AG04449 (cell line): ENCODE measurements around the gene GPC5.

Experiments
- CTCF ChIA-PET: fragments of 350-600 bp; formaldehyde crosslinking; extraction: SDS; loops from one replicate; lab custom pipeline; 2021; ENCODE audit warnings: antibody characterized with exemption; lab: Yijun Ruan, JAX
- POLR2A ChIA-PET: fragments of 400-600, 350-600 bp; formaldehyde crosslinking; extraction: SDS; loops from one replicate; lab custom pipeline; 2020; ENCODE audit warnings: antibody characterized with exemption, inconsistent platforms; lab: Yijun Ruan, JAX
- DNase-seq: peaks from one replicate; pipeline ENCODE4 v3.0.0-alpha.2; 2010; ENCODE audit warnings: low read depth, low spot score
- H3K4me3 ChIP-seq: 2 replicates; pipeline ENCODE4 v1.5.1; 2011; ENCODE audit warnings: low read depth, mild to moderate bottlenecking, control low read depth, low read length
- TF ChIP-seq, protein P1 (sequence below): IDR thresholded peaks from one replicate; pipeline ENCODE4 v1.5.1; 2011; ENCODE audit warnings: mild to moderate bottlenecking, moderate library complexity, low read length, control low read depth, inconsistent platforms; ENCODE audit not compliant: insufficient read depth; ENCODE audit errors: missing control alignments

The GPC5 gene

DNA sequence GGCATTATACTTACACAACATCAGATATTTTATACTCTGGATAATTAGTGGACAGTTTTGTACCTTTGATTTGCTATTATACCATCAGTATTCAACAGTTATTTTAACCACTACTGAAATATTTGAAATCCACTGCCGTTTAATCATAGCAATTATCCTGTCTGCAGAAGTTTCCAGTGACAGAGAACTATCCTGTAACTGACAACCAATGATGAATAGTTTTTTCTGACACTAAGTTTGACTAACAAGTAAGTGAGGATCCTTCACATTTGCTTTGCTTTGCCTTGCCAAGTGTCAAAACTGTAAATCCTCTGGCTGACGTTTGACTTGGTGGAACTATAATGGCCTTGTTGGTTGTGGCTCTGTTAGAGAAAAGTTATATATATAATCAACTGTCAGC, 410.7 kb downstream of the GPC5 start:
- TF ChIP-seq, protein P1, sequence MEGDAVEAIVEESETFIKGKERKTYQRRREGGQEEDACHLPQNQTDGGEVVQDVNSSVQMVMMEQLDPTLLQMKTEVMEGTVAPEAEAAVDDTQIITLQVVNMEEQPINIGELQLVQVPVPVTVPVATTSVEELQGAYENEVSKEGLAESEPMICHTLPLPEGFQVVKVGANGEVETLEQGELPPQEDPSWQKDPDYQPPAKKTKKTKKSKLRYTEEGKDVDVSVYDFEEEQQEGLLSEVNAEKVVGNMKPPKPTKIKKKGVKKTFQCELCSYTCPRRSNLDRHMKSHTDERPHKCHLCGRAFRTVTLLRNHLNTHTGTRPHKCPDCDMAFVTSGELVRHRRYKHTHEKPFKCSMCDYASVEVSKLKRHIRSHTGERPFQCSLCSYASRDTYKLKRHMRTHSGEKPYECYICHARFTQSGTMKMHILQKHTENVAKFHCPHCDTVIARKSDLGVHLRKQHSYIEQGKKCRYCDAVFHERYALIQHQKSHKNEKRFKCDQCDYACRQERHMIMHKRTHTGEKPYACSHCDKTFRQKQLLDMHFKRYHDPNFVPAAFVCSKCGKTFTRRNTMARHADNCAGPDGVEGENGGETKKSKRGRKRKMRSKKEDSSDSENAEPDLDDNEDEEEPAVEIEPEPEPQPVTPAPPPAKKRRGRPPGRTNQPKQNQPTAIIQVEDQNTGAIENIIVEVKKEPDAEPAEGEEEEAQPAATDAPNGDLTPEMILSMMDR = no peak
- POLR2A ChIA-PET = no interaction called here
- no peak overlapping the region for H3K4me3 ChIP-seq
- no peak for DNase-seq
- CTCF ChIA-PET = no interaction called here

- no peak overlapping the region for H3K4me3 ChIP-seq
- TF ChIP-seq, protein P1 = no peak
- ChIA-PET POLR2A (no interaction called here), CTCF (no interaction called here)
- no peak for DNase-seq
Measured at GRCh38 chr13:91813253-91813652, 414.8 kb downstream of the GPC5 start.

DNA sequence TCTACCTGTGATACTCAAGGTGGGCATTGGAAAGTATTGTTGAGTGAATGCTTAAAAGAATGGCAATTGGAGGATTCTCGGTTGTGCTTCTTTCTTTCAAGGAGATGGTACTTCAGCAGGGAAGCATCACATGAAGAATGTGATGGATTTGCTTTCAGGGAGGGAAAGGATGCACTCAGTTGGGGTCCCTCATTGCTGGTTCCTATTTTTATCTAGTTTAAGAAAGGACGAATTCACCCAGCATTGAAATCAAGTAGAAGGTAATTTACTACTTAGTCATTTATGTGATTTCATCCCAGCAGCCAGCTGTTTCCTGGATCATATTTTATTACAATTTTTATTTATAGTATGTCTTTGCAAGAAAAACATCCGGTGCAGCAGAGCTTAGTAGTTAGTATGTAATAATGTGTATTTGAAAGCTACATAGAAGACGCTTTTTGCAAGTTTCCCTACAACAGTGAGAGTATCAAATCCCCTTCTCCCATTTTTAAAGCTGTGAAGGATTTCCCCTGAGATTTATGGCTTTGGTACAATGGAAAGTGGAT, 417.9 kb downstream of the GPC5 start:
- TF ChIP-seq, protein P1 = no peak
- ChIA-PET POLR2A (no interaction called here), CTCF (no interaction called here)
- H3K4me3 ChIP-seq = no peak overlapping the region
- DNase-seq = no peak

- POLR2A ChIA-PET = no interaction called here
Measured at GRCh38 chr13:91817250-91817649, 418.8 kb downstream of the GPC5 start.

DNA sequence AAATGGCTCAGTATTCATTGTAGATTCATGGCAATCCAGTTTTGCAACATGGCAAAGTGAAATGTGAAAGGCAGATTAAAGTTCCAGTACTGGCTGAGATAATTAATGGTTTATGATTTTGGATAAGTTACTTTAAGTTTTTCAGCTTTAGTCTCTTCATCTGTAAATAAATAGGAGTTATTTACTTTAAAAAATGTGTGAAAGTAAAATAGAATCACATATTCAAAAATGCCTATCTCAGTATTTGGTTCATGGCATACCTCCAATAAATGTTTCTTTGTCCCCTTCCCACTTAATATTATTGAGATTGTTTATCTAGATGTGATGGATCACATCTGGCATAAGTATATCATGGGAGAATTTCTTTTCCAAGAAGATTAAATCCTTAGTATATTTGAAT, 426.0 kb downstream of the GPC5 start:
- H3K4me3 ChIP-seq = no peak overlapping the region
- DNase-seq = no peak
- TF ChIP-seq, protein P1 = no peak
- ChIA-PET CTCF (no interaction called here), POLR2A (no interaction called here)

More at GRCh38 chr13:91817250-91817649, 418.8 kb downstream of the GPC5 start:
- no peak overlapping the region for H3K4me3 ChIP-seq
- no peak for DNase-seq
- TF ChIP-seq, protein P1 = no peak
- CTCF ChIA-PET = no interaction called here

GRCh38 chr13:91825516-91825915, 427.1 kb downstream of the GPC5 start:
- no peak overlapping the region for H3K4me3 ChIP-seq
- TF ChIP-seq, protein P1 = no peak
- CTCF ChIA-PET = no interaction called here
- POLR2A ChIA-PET = no interaction called here
- DNase-seq = no peak
